Right forelimb (tissue), 1 donor: ENCODE data around the gene GNAI1.
"Not testable (repeated sequence)": the region's sequence is repeated elsewhere in the genome, so short reads cannot be mapped to it uniquely, and the experiment has no call there.

Experiments used
- DNase-seq: peaks from one replicate; pipeline ENCODE4 v3.0.0-alpha.2; 2018

Gene GNAI1

DNA sequence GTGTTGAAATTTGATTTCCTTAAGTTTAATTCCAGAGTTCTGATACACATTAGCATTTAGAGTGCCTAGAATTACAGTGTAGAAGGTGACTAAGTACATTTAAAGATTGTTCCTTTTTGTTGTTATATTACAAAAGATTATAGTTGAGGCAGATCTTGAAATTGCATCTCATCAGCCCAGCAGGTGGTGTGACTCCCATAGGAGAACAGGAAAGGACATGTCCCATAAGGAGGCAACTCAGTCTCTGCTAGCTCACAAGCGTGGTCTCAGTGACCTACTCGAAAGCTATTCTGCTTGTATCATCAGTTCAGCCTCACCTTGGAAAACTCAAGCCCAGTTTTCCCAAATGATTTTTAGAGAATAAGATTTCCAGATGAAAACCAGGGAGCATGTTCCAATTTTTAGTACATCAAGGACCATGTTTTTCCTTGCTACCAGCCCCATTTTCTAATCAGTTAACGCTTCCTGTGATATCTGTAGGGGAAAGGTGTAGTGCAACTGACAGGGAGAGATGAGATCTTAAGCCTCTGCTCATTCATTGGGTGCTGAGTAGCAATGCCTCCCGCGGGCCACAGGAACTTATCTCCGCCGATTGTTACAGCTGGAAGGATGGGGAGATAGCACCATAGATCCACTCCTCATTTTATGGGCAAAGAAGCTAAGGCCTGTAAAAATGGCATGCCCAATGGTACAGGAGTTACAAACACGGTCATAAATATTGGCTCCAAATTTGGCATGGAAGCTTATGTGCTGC, 1.1 kb upstream of the GNAI1 start:
- no peak for DNase-seq

GRCh38 chr7:80134115-80134535, 506 bp upstream of the GNAI1 start:
- DNase-seq, result no peak

- DNase-seq, result peak; percentile 76
These were observed 876 bp downstream of the GNAI1 start for GRCh38 chr7:80135309-80136104.

DNA sequence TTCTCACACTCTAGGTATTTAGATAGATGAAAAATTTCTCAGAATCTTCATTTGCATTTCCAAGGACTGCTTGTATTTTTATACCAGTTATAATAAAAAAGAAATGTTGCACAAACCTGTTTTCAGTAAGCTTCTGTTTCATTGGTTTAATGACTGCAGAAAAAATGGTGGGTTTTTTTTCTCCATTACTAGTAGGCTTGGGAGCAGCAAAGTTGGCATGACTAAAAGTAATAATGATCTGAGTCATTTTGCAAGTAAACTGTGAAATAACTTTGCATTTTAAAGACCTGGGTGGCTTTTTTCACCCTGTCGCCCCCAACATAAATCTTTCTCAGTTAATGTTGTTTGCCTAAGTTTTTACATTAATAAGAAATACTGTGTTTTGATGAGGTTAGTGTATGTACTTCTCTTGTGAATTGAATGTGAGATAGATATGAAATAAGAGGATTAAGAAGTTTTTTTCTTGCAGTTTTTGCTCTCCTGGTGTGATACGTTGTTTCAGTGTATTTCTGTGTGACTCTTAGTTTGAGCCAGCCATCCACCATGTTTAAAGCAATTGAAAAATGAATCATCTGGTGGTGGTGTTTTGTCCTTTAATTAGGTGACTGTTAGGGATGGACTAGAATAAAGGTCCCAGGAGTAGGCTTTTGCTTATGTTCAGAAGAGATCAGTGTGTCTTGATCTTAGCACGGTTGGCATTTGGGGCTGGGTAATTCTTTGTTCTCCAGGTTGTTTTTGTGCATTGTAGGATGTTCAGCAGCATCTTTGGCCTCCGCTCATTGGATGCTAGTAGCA, 1.8 kb downstream of the GNAI1 start:
- no peak for DNase-seq

- DNase-seq, result no peak
These were observed 2.8 kb downstream of the GNAI1 start for GRCh38 chr7:80137410-80137809.

- DNase-seq, result no peak
These were observed 4.6 kb downstream of the GNAI1 start for GRCh38 chr7:80139236-80139635.

DNA sequence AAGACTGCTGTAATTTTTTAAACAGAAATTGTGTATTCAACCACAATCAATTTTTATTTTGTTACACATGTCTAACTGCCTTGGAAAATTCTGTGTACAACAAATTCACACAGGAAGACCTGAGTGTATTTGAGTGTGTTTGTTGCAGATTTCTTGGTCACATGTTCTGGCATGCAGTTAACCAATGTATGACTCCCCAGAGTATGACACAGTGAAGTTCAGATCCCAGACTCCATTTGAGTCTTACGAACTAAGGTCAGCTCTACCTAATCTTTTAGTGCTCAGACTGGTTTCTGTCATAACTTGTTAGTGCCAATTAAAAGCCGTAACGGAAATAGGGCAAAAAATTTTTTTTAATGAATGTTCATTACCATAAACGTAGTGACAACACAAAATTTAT, 5.8 kb downstream of the GNAI1 start:
- no peak for DNase-seq

GRCh38 chr7:80141376-80141775, 6.7 kb downstream of the GNAI1 start:
- no peak for DNase-seq

GRCh38 chr7:80142853-80143580, 8.4 kb downstream of the GNAI1 start:
- DNase-seq, result no peak

DNA sequence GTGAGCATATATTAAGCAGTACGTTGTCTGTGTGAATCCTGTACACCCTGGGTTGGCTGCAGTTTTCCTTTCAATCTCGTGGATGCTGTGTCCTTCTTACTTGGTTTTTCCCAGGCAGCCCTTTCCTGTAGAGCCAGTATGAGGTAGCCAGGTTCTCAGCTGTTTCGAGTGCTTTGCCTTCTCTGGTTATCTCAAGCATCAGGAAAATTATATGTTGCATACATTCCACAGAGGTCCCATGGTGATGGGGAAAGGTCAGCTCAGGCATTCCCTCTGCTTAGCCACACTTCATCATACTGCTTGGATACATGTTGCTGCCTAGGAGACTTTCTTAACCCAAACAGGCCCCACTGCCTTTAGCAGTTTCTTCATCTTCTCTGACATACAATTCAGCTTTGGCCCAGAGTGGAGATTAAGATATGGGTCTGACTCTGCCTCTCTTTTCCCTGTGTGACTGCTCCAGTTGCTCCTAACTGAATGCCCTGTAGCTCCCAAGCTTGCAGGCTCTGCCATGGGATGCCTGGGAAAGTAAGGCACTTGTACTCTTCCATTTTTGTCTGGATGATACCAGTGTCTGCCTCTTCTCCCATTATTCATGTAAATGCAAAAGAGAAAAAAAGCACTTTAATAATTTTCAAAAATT, 11.3 kb downstream of the GNAI1 start:
- DNase-seq, result peak; percentile 49

GRCh38 chr7:80146545-80147182, 12.0 kb downstream of the GNAI1 start:
- DNase-seq, result no peak

- DNase-seq, result no peak
These were observed 13.1 kb downstream of the GNAI1 start for GRCh38 chr7:80147543-80148391.

- DNase-seq, result no peak
These were observed 16.1 kb downstream of the GNAI1 start for GRCh38 chr7:80150611-80151273.

DNA sequence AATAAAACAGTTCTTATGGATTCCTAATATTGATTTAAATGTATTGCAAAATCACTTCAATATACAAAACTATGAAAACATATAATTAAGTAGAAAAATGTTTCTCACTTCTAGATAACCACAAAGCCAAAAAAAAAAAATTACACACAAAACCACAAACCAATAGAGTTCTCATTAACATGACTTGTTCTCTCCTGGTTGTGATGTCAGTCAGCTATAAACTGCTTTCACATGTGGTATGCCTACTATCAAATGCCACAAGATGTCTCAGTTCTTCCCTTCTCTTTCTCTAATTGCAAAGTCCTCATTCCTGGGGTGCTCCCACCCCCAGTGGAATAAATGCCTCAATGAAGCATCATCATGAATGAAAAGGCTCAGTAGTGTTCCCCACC, 16.6 kb downstream of the GNAI1 start:
- no peak for DNase-seq

DNA sequence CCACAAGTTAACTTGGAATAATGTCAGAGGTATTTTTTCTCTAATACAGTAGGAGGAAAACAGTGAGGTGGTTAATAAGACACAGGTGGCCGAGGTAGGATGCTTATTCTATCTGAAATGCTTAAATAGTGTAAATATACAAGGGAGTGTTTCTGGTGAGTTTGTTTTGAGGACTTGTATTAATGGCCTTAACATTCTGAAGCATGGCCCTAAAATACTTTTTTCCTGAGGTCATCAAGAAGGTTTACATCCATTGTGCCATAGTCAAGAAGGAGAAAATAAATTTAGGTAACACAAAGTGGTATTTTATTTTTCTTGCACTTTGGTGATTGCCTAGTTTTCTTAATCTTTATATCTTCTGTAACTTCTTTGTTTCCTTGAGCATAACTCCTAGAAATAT, 18.8 kb downstream of the GNAI1 start:
- no peak for DNase-seq

- DNase-seq, result no peak
These were observed 20.2 kb downstream of the GNAI1 start for GRCh38 chr7:80154656-80155333.

GRCh38 chr7:80155374-80155773, 20.7 kb downstream of the GNAI1 start:
- no peak for DNase-seq

DNA sequence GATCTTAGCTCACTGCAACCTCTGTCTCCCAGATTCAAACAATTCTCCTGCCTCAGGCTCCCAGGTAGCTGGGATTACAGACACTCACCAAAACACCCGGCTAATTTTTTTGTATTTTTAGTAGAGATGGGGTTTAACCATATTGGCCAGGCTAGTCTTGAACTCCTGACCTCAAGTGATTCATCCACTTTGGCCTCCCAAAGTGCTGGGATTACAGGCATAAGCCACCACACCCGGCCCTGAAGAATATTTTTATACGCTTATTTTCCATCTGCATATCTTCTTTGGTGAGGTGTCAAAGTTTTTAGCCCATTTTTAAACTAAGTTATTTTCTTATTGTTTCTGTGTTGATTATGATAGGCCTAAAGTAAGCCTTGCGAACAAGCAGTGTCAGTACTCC, 23.1 kb downstream of the GNAI1 start:
- DNase-seq, result not testable (repeated sequence)

DNA sequence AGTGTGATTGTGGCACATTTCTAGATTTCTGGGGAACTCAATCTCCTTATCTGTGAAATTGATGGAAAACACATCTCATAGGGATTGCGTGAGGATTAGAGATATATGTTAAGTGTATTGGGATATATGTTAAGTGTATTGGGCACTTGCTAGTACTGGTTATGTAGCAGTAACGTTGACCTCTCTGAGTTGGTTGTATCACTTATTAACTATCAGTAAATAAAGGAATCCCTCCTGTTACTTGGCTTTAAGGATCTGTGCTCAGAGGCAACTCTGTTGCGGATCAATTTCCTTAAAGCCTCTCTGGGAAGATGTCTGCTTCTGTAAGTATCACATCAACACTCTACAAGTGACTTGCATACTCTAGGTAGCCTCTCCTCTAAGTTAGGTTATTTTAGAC, 25.2 kb downstream of the GNAI1 start:
- DNase-seq, result no peak

GRCh38 chr7:80161466-80161865, 26.8 kb downstream of the GNAI1 start:
- DNase-seq, result no peak
